Sigmoid colon (tissue), 7 donors: ENCODE results near the gene PNPLA2. TPM values are rescaled to one million over a fixed set of nuclear protein-coding genes. Genes with fewer than 3 reads are reported as not detected.

Experiments
- DNase-seq: peaks from one replicate; pipeline ENCODE4 v3.0.0-alpha.2; 2019
- H3K27ac ChIP-seq, 4 donors: fragments of 200-600 bp; sonication (generic); one replicate each; pipeline ENCODE4 v1.5.1; 2016 to 2019; ENCODE audit warnings: mild to moderate bottlenecking in 1 of 4
- H3K27me3 ChIP-seq, 3 donors: fragments of 200-600 bp; sonication (generic); one replicate each; pipeline ENCODE4 v1.5.1; 2019; ENCODE audit warnings: mild to moderate bottlenecking in 1 of 3
- H3K36me3 ChIP-seq, 4 donors: fragments of 200-600 bp; sonication (generic); one replicate each; pipeline ENCODE4 v1.5.1; 2016 to 2019
- H3K4me1 ChIP-seq, 4 donors: fragments of 200-600 bp; sonication (generic); one replicate each; pipeline ENCODE4 v1.5.1; 2017 to 2019
- H3K4me3 ChIP-seq, 4 donors: fragments of 200-600 bp; sonication (generic); one replicate each; pipeline ENCODE4 v1.5.1; 2017 to 2019; ENCODE audit warnings: mild to moderate bottlenecking in 2 of 4, moderate library complexity in 1 of 4
- H3K9me3 ChIP-seq, 4 donors: fragments of 200-600 bp in 3 of 4; sonication (generic) in 3 of 4; one replicate each; pipeline versions ENCODE4 v1.5.1 to v1.6.1; 2013 to 2019
- CTCF ChIP-seq, 4 experiments: fragments of 450-650 bp in 3 of 4; fragments of 200-600 bp in 1 of 4; IDR thresholded peaks; one replicate each; pipeline ENCODE4 v1.5.1; 2016 to 2019; ENCODE audit warnings: antibody characterized with exemption in 4 of 4, mild to moderate bottlenecking in 3 of 4, moderate library complexity in 2 of 4
- EP300 ChIP-seq, 4 donors: sonication (generic); formaldehyde crosslinking; IDR thresholded peaks; one replicate each; pipeline ENCODE4 v1.6.1; 2017; ENCODE audit warnings: antibody characterized with exemption in 4 of 4
- POLR2A ChIP-seq, 2 donors: fragments of 450-650 bp; IDR thresholded peaks; one replicate each; pipeline ENCODE4 v1.6.1; 2016; ENCODE audit warnings: antibody characterized with exemption in 2 of 2, mild to moderate bottlenecking in 2 of 2, moderate library complexity in 2 of 2
- POLR2AphosphoS5 ChIP-seq, 4 donors: sonication (generic); formaldehyde crosslinking; IDR thresholded peaks; one replicate each; pipeline ENCODE4 v1.6.1; 2017; ENCODE audit warnings: antibody characterized with exemption in 4 of 4
- WGBS, 2 donors: extraction: QIAGEN DNeasy Blood & Tissue Kit; methylation state at CpG; one replicate each; pipeline ENCODE4 v1.1.7; 2013; 5-methylcytosine and 5-hydroxymethylcytosine counted together
- intact Hi-C: fragments of 100-400 bp; cut with DNase I; formaldehyde crosslinking; loops from one replicate; pipeline ENCODE4 v1.15.1; 2023
- polyA plus RNA-seq, 3 donors: library from polyadenylated mRNA; stranded (reverse); fragments of 200-250 nt; gene quantifications; one replicate each; pipeline ENCODE4 v1.2.3, GENCODE V29; 2013
- total RNA-seq, 4 donors: library from RNA; depleted of rRNA; stranded (reverse); fragments of >200 nt; gene quantifications; one replicate each; pipeline ENCODE4 v1.1.0, GENCODE V29; 2016
- donor health status: healthy with polysubstance abuse.
- donor health status: Bipolar disorder and iron deficiency.
- donor health status: healthy.

Gene PNPLA2
- total and polyA plus RNA-seq, 7 donors = 26.3 to 137 (median 35.4) TPM

DNA sequence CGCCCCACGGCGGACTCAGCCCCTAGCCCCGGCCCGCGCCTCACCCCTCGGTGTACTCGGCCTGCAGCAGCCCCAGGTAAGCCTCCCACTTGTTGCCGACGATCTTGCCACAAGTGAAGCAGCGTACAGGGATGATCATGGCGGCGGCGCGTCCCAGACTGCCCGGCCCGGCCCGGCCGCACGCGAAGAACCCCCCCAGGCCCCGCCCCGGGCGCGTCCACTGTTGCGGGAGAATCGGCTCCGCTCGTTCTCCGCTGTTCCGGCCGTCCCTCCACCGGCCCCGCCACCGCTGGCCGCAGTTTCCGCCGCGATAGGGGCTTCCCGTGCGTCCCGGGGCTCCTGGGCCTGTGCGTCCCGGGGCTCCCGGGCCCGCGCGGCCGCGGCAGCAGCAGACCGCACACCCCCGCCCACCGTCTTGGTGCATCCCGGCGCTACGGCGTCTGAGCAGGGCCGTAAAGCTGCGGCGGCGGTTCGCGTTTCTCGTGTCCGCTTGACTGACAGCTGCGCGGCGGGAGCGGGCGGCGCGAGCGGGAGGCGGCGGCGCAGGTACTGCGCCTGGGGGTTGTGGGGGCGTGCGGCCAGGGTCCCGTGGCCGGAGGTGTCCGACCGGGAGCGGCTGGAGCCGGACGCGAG, 23.8 kb downstream of the PNPLA2 start, which contains the start of the genes POLR2L and TSPAN4:
POLR2L (minus strand) TSS at position 160 of the 633 bp plus-strand sequence; CDS start at position 139, 21 bp downstream.
TSPAN4 (plus strand) TSS at position 483 of the 633 bp plus-strand sequence. CDS start 7,453 bp downstream, outside the sequence.
- peak; percentile 68 to 70 for TF ChIP-seq POLR2A (IDR thresholded peaks at IDR 0.05)
- TF ChIP-seq POLR2AphosphoS5 (IDR thresholded peaks at IDR 0.05) = peak; percentile 77 to 98 (median 88)
- no peak for TF ChIP-seq CTCF (IDR thresholded peaks at IDR 0.05)
- no peak for TF ChIP-seq EP300 (IDR thresholded peaks at IDR 0.05)
- peak within 1 kb of the TSS; percentile 80 to 100 (median 86) for H3K4me3 ChIP-seq
- peak within 1 kb of the TSS; percentile 90 to 96 (median 93) for H3K27ac ChIP-seq
- WGBS, 2 donors = 0 to 1% methylated on average over 87 of the region's 87 CpGs
- no peaks in the 10 kb centered on the region for H3K9me3 ChIP-seq
- DNase-seq = peak; percentile 96
- intact Hi-C loops = loop anchor here (2.0 kb wide), 1 partner anchor 46 kb away; no protein-coding TSS in a partner anchor
- H3K27me3 ChIP-seq = no peaks in the 10 kb centered on the region
- peaks cover 18 to 35% (median 24%) of the 10 kb centered on the region in 4 donors for H3K36me3 ChIP-seq
- peaks cover 0 to 76% (median 58%) of the 10 kb centered on the region in 4 donors for H3K4me1 ChIP-seq

GRCh38 chr11:843086-843734, 24.5 kb downstream of the PNPLA2 start:
- peaks cover 0 to 7% (median 0%) of the 10 kb centered on the region in 3 donors for H3K27me3 ChIP-seq
- TF ChIP-seq POLR2A (IDR thresholded peaks at IDR 0.05) = no peak
- TF ChIP-seq POLR2AphosphoS5 (IDR thresholded peaks at IDR 0.05) = no peak
- TF ChIP-seq CTCF (IDR thresholded peaks at IDR 0.05) = no peak
- no peak for TF ChIP-seq EP300 (IDR thresholded peaks at IDR 0.05)
- H3K4me3 ChIP-seq = peak overlapping the region; percentile 80 to 100 (median 86)
- WGBS, 2 donors = 1% methylated on average over 53 of the region's 53 CpGs
- intact Hi-C loops = loop anchor here (2.0 kb wide), 1 partner anchor 46 kb away; no protein-coding TSS in a partner anchor
- no peak for DNase-seq
- no peaks in the 10 kb centered on the region for H3K9me3 ChIP-seq
- H3K36me3 ChIP-seq = peaks cover 16 to 28% (median 18%) of the 10 kb centered on the region in 4 donors
- H3K27ac ChIP-seq = peak overlapping the region; percentile 90 to 96 (median 93)
- peaks cover 0 to 77% (median 62%) of the 10 kb centered on the region in 4 donors for H3K4me1 ChIP-seq

DNA sequence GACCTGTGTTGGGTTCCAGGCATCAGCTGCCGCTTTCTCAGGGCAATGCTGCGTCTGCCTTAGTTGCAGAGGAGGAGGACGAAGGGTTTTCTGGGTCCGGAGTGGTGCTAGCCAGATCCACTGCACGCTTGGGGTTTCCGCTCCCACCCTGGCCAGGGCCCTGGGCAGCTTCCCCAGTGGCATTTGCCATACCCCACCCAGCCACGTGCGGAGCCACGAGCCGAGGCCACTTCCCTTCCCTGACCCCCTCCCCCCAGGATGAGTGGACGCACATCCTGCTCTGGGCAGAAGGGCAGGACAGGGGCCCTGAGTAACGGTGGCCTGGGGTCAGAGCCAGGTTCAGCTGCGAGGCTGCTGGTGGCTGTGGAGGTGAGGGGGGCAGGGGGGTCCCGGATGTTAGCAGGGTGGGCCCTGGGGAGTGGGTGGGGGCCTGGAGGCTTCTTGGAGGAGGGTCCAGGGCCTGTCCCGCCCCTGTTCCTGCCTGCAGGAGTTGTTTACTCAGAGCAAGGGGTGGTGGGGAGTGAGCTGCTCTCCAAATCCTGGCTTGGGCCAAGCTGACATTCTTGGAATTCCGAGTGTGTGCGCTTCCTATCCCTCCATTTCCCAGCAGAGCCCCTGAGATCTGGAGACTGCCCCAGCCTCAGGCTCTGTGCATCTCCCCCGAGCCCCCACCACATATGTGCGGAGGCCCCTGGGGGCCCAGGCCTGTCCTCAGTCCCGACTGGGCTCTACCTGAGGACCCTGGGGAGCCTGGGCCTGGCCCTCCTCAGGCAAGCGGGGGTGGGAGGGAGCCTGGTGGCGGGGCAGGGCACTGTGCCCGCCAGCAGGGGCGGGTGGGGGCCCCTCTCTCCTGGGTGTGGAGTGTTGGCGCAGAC, 25.3 kb downstream of the PNPLA2 start:
- peak; percentile 97 for DNase-seq
- H3K4me1 ChIP-seq = peaks cover 0 to 77% (median 63%) of the 10 kb centered on the region in 4 donors
- H3K9me3 ChIP-seq = no peaks in the 10 kb centered on the region
- H3K36me3 ChIP-seq = peaks cover 8 to 19% (median 12%) of the 10 kb centered on the region in 4 donors
- WGBS, 2 donors = 5 to 11% methylated on average over 25 of the region's 25 CpGs
- H3K27ac ChIP-seq = peak overlapping the region; percentile 90 to 96 (median 93)
- intact Hi-C loops = loop anchor here (2.0 kb wide), 1 partner anchor 47 kb away; no protein-coding TSS in a partner anchor
- peaks cover 0 to 15% (median 6%) of the 10 kb centered on the region in 3 donors for H3K27me3 ChIP-seq
- peak overlapping the region; percentile 80 to 100 (median 86) for H3K4me3 ChIP-seq
- TF ChIP-seq EP300 (IDR thresholded peaks at IDR 0.05) (peak in 2 of 4 donors; percentile 46 to 75), POLR2AphosphoS5 (IDR thresholded peaks at IDR 0.05) (peak; percentile 75 to 95 (median 83)), POLR2A (IDR thresholded peaks at IDR 0.05) (peak in 1 of 2 donors; percentile 47), CTCF (IDR thresholded peaks at IDR 0.05) (no peak)
